A549 (cell line): ENCODE measurements around the gene G2E3.
"Not testable (repeated sequence)": the region's sequence is repeated elsewhere in the genome, so short reads cannot be mapped to it uniquely, and the experiment has no call there.

Experiments
- CEBPB ChIP-seq, 2 experiments: fragments of >200 bp in 1 of 2; sonication (Bioruptor Twin) in 1 of 2; formaldehyde crosslinking in 1 of 2; IDR thresholded peaks; 2 replicates each; pipeline ENCODE4 v1.6.1; 2012 to 2016
- CHD2 ChIP-seq: fragments of 150-350 bp; IDR thresholded peaks from 2 replicates; pipeline ENCODE4 v1.6.1; 2014; ENCODE audit warnings: low read length; ENCODE audit not compliant: partially characterized antibody
- CTCF ChIP-seq: fragments of >200 bp; sonication (Bioruptor Twin); formaldehyde crosslinking; IDR thresholded peaks from 3 replicates; pipeline ENCODE4 v1.5.1; 2016
- ELK1 ChIP-seq: fragments of 150-350 bp; IDR thresholded peaks from 2 replicates; pipeline ENCODE4 v1.6.1; 2014; ENCODE audit warnings: low read depth, mild to moderate bottlenecking, low read length
- MAX ChIP-seq: IDR thresholded peaks from 2 replicates; pipeline ENCODE4 v1.6.1; 2012
- POLR2A ChIP-seq: IDR thresholded peaks from 2 replicates; pipeline ENCODE4 v1.6.1; 2012; ENCODE audit warnings: mild to moderate bottlenecking, low read length
- RAD21 ChIP-seq, 2 experiments: fragments of >200 bp in 1 of 2; sonication (Bioruptor Twin) in 1 of 2; formaldehyde crosslinking in 1 of 2; IDR thresholded peaks in 1 of 2; conservative IDR thresholded peaks in 1 of 2; 2 replicates in 1 of 2; 3 replicates in 1 of 2; pipeline ENCODE4 v1.6.1; 2012 to 2018; ENCODE audit warnings: inconsistent platforms in 1 of 2
- RCOR1 ChIP-seq: fragments of 150-350 bp; IDR thresholded peaks from 2 replicates; pipeline ENCODE4 v1.6.1; 2014; ENCODE audit warnings: antibody characterized with exemption, low read length, low read depth
- TP53 ChIP-seq: fragments of 250-450 bp; sonication (Bioruptor Pico); IDR thresholded peaks from 2 replicates; pipeline ENCODE4 v1.5.0; 2021; ENCODE audit warnings: mild to moderate bottlenecking, moderate library complexity
- TF ChIP-seq, protein P1 (sequence below): fragments of 250-450 bp; sonication (Bioruptor Pico); IDR thresholded peaks from 2 replicates; pipeline ENCODE4 v1.5.0; 2021; ENCODE audit warnings: mild to moderate bottlenecking, moderate library complexity, borderline replicate concordance

DNA sequence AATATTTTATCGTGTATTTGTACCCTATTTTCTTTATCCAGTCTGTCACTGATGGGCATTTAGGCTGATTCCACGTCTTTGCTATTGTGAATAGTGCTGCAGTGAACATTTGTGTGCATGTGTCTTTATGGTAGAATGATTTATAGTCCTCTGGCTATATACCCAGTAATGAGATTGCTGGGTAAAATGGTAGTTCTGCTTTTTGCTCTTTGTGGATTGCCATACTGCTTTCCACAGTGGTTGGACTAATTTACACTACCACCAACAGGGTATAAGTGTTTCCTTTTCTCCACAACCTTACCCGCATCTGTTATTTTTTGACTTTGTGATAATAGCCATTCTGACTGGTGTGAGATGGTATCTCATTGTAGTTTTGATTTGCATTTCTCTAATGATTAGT, 15.8 kb downstream of the G2E3 start:
- not testable (repeated sequence) for TF ChIP-seq CTCF; CEBPB (IDR thresholded peaks at IDR 0.05); MAX; CHD2; RAD21 (conservative IDR thresholded peaks at IDR 0.05 in 1 of 2, IDR thresholded peaks at IDR 0.05 in 1 of 2); ELK1; POLR2A; TP53 (CRISPR knock-in tag); RCOR1
- TF ChIP-seq, protein P1, sequence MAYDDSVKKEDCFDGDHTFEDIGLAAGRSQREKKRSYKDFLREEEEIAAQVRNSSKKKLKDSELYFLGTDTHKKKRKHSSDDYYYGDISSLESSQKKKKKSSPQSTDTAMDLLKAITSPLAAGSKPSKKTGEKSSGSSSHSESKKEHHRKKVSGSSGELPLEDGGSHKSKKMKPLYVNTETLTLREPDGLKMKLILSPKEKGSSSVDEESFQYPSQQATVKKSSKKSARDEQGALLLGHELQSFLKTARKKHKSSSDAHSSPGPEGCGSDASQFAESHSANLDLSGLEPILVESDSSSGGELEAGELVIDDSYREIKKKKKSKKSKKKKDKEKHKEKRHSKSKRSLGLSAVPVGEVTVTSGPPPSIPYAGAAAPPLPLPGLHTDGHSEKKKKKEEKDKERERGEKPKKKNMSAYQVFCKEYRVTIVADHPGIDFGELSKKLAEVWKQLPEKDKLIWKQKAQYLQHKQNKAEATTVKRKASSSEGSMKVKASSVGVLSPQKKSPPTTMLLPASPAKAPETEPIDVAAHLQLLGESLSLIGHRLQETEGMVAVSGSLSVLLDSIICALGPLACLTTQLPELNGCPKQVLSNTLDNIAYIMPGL = not testable (repeated sequence)
